HG03460 (cell line): ENCODE results near the gene NUP35.

ENCODE experiments used
- ATAC-seq: cut with Tn5 transposase; IDR thresholded peaks from one replicate; pipeline ENCODE4 v1.9.1; 2021; ENCODE audit not compliant: unreplicated experiment

NUP35 gene, protein sequence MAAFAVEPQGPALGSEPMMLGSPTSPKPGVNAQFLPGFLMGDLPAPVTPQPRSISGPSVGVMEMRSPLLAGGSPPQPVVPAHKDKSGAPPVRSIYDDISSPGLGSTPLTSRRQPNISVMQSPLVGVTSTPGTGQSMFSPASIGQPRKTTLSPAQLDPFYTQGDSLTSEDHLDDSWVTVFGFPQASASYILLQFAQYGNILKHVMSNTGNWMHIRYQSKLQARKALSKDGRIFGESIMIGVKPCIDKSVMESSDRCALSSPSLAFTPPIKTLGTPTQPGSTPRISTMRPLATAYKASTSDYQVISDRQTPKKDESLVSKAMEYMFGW

DNA sequence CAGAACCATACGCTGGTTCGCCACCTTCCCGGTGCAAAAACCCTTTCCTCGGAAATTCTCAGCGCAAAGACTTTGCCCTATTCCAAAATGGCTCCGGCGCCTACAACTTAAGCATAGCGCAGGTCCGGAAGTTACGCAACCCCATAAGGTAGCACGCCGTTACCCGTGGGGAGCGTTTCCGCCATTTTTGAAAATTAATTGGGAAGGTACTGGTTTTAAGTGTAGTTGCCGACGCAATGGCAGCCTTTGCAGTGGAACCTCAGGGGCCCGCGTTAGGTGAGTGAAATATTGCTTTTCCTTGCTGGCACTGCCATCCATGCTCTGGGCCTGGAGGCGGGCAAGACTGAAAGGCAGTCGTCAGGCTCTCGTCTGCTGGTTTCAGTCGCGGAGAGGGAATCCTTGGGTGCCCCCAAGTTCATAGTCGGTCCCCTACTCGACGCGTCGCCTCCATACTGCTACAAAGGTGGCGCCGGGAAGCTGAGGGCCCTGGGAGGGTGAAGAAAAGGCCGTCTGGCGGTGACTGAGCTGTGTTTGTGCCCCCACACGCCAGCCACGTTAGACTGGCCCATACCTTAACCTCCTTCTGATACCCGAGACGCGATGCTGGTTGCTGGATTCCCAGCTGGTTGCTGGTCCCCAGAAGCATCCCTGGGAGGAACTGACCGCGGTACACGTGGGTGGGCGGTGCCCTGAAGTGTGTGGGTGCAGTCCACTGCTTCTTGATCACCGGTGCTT, at the start of gene NUP35:
TSS of gene NUP35 (plus strand) at position 222 of the 735 bp plus-strand sequence. CDS start at position 237, 15 bp downstream.
- ATAC-seq = peak; percentile 92

DNA sequence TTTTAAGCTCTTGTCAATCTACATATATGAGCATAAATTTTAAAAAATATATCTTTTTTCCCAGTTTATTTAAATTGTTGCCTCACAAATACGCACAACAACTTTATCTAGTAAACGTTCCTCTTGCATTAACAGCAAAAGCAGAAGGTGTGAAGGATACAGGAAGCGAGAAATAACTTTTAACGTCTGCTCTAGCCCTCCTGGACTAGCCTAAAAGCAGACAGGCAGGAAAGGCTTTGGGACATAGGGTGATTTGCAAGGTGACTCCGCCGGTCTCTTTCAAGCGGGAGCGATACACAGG, 46.1 kb upstream of the NUP35 start:
- no peak for ATAC-seq

DNA sequence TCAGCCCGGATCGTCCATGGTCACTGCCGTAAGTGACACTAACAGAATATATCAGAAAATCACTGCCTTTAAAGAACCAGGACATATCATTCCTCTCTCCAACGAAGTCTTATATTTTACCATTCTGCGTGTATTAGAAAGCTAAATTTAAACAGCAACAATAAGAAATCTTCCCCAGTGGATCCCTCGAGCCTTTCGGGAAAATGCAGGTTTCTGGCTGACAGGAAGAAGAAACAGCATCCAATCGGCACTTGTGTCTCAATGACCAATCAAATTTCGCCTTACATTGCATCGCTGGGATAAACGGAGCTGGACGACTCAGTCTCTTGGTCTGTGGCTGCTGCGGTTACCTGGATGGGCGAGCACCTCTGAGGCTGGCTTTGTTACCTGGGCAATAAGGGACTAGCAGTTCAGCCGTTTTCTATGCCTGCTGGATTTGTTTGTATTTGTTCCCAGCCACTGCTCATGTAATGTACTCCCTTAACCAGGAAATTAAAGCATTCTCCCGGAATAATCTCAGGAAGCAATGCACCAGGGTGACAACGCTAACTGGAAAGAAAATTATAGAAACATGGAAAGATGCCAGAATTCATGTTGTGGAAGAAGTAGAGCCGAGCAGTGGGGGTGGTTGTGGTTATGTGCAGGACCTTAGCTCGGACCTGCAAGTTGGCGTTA, 45.6 kb upstream of the NUP35 start, which contains the start of gene DUSP19:
TSS of gene DUSP19 (plus strand) at position 284 of the 675 bp plus-strand sequence. CDS start at position 471, 187 bp downstream.
- peak; percentile 94 for ATAC-seq

DNA sequence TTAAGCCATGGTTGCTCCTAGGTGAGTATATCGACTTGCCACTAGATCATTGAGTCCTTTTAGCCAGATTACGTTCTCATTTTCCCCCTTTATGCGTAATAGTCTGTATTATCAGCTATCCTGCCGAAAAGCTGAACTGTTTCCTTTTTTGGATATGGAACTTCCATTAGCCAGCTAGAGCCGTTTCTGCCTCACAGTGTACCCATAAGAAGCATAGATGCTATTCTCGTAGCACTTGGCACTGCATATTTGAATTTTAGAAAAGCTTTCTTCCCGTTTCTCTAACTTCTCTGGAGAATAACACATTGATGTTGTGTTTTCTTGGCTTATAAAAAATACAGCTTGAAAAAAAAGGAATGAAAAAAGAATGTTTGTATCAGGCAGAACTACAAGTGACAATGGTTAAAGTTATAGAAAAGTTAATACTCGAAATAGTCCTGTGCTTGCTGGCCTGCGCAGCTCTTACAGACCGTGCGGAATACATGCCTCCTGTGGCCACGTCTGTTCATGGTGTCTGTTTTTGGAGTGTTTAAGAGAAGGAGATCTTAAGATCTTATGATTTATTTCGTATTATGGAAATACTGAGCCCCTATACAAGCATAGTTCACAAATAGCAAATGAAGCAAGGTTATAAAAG, 45.0 kb upstream of the NUP35 start:
- peak; percentile 23 for ATAC-seq

DNA sequence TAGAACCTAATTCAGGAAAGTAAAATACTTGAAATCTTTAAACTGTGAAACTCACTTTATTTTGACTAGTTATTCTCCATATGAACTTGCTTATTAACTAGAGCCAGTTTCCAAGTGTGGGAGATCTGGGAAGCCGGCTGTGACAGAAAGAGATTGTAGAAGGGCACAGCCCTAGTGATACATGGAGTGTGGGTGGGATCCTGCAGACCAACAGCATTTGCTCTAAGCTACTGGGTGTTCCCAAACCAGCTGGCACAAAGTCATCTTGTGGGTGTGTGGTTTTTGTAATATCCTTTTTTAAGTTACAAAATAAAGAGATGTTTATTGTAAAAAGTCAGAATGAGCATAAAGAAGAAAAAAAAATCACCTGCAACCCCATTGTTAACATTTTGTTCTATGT, 42.3 kb upstream of the NUP35 start:
- ATAC-seq = no peak

DNA sequence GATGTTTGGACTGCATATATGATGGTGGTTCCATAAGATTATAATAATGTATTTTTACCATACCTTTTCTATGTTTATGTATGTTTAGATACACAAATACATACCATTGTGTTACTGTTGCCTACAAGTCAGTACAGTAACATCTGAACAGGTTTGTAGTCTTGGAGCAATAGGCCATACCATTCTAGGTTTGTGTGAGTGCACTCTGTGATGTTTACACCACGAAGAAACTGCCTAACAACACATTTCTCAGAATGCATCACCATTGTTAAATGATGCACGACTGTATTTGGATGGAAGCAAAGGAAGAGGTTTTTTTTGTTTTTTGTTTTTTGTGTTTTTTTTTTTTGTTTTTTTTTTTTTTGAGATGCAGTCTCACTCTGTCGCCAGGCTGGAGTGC, 36.2 kb upstream of the NUP35 start:
- ATAC-seq = no peak

DNA sequence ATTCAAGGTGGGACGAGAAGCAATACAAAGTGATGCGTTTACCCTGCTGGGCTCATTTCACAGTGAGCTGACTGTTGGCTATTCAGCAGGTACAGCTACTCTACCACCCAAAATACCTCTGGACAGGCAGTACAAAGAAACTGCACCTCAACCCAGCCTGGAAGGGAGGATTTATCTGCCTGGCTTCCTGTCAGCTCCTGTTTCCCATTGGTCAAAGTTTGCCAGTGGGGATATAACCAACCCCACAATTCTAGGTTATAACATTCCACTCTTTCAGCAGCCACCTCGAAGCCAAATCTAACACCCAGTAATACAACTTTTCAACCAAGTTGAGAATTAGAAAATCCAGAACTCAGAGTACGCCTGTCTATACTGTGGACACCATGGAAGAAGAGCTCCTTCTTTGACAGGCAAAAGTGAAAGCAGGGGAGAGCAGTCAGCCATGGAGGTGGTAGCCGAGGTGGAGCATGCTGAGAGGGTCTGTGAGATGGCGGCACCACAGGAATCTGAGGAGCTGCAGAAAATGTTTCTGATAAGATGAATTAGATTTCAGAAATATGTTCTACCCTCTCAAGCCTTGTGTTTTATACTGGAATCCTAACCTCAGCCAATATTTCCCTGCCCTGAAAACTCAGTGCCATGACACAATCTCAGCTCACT, 34.9 kb upstream of the NUP35 start:
- peak; percentile 33 for ATAC-seq

DNA sequence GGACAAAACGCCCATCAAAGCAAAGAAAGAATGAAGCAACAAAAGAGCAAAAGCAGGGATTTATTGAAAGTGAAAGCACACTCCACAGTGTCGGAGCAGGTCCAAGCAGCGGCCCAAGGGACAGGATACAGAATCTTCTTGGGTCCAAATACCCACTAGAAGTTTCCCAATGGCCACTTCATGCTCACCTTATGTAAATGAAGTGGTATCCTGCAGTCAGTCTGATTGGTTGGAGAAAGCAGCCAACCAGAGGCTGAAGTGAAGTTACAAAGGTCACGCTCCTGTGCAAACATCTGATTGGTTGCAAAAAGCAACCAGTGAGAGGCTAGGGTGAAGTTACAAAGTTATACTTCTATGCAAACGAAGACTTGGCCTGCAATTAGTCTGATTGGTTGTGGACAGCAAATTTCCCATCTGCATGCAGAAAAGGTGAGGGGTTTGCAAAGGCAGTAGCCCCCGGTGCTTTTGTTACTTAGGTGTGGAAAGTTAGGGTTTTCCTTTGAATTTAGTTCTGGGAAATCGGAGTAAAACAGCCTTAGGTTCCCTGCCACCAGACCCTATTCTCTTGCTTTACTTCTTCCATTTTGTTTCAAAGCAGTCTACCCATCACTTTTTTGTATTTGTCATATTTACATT, 32.8 kb upstream of the NUP35 start:
- no peak for ATAC-seq

DNA sequence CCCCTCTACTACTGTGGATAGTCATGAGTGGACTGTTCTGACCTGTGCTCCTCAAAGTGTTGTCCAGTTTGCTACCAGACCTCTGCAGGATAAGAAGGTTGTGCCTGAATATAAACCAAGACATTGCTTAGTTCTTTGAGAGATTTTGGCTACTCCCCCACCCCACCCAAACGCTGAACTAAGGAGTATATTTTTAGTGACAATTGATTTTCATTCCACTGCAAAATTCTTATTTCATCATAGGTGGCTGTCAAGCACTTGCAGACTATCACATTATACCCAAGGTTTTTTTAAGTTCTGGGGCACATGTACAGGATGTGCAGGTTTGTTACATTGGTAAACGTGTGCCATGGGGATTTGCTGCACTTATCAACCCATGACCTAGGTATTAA, 32.3 kb upstream of the NUP35 start:
- ATAC-seq = no peak

DNA sequence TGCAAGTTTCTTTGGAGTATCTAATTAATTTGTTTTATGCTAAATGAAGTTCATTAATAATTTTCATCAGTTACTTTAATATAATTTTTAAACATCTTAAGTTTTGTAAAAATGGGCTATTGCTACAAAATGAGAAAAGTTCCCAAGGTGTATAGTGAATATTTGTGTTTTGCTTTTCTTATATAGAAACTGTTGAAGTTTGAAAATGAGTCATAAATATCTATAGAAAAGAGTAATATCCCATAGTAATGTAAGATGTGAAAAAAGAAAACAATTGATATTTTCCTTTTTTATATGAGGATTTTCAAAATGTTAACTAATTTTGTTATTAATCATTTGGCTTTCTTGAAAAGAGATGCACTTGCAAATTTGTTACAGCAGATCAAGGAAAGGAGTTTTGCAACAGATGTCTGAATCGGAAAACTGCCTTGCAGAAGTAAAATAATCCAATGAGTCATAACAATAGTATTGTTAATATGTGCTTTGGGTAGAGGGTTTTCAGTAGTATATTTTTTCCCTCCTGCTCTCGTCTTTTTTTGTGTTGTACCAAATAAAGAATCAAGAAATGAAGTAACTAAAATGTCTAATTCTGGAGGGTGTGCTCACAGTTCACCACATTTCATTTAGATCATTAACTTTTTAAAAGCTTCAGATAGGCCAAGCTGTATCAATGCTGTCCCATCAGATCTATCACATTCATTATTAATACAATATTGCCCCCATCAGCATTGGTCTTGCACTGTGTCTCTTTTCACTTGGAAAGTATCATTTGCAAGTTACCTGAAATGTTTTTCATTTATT, 30.2 kb upstream of the NUP35 start:
- peak; percentile 75 for ATAC-seq

DNA sequence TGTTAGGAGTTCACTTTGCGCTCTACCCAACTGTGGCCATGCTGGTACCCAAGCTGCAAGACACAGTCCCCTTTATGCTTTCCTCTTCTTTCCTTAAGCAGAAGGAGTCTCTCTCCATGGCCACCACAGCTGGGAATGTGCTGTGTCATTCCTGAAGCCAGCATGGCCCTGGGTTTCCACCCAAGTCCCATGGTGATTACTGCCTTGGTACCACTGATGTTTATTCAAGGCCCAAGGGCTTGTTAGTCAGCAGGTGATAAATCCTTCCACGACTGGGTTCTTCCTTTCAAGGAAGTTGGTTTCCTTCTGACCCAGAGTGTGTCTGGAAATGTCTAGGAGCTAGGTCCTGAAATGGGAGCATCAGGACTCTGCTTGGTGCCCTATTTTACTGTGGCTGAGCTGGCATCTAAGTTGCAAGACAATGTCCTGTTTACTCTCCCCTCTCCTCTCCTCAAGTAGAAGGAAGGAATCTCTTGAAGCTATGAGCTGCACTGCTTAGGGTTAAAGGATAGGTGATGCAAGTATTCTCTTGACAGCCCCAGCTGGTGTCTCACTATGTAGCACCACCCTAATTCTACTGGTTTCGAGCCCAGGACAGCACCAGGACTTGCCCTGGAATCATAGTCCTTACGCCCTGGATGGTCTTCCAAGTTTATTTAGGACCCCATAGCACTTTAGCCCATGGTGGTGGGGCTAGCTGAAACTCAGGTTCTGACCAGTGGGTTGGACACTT, 18.7 kb upstream of the NUP35 start:
- ATAC-seq = no peak

DNA sequence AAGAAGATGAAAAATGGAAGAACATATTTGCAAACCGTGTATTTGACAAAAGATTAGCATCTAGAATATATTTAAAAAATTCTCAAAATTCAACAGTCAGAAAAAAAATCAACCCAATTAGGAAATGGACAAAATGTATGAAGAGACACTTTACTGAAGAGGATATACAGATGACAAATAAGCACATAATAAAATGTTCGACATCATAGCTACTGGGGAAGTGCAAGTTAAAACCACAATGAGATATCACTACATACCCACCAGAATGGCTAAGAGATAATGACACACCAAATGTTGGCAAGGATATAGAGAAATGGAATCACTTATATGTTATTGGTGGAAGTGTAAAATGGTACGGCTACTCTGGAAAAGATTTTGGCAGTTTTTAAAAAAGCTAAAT, 11.7 kb upstream of the NUP35 start:
- ATAC-seq = no peak

DNA sequence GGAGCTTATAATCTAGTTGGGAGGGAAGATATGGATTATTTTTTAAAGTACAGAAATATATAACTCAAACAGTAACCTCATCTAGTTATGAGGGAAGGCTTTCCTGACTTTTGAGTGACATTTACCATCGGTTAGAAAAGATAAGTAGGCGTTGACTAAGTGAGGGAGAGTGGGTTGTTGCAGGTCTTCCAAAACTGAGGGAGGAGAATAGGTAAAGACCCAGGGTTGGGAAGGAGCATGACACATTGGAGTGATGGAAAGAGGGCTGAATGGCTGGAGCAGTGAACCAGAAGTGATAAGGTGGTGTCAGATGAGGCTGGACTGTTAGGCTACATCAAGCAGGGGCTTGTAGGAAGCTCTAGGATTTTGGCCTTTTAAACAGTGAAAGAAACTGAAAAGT, 10.6 kb upstream of the NUP35 start:
- ATAC-seq = no peak

DNA sequence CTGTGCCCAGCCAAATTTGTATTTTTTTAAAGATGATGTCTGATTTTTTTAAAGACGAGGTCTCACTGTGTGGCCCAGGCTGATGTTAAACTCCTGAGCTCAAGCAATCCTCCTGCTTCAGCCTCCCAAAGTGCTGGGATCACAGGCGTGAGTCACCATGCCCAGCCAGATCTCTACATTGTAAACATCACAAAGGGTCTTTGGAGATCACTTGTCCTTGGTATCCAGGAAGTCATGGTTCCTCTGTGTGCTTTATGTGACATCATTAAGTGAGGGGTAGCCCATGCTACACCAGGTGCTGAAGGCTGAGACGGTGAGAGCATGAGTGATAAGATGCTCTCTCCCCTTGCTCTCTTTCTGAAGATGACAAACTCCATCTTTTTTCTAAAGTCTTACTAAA, 7.0 kb upstream of the NUP35 start:
- ATAC-seq = no peak

DNA sequence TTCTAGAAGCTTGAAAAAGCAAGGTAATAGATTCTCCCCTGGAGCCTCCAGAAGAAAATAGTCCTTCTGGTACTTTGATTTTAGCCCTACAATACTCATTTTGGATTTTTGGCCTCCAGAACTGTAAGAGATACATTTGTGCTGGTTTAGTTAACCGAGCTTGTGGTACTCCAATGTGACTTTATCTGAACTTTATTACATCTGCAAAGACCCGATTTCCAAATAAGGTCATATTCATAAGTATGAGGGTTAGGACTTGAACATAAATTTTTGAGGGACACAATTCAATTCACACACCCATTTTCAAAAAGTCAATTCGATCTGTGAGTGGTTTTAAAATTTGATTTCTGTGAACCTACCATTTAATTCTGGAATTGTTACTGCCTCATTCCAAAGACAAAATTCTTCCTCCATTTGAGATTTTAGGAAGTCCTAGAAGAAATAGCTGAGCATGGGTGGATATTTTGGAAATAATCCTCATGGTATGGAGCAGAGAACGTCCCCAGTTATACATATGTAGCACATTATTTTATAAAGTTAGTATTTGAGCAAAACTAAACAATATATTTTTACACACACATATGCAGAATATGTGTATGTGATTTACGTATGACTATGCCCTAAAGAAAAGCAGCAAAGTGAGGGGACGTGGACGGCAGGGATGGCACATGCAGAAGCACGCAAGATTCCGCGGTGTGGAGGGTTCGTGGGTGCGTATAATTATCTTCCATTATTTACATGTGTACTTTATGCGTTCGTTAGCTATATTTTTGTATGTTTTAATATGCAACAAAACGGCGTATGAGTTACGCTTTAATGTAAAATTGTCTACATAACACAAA, 905 bp upstream of the NUP35 start:
- no peak for ATAC-seq

DNA sequence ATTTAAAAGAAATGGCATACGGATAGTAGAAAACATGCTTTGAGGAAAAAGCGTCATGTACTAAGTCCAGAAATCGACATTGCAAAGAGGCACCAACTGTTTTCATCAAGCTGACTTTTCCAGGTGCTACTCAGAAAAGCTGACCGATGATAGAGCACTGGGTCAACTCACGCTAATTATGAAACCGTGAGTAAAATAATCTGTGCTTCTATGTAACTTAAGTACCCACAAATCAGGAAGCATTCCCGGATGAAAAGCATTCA, 353 bp upstream of the NUP35 start:
- peak; percentile 27 for ATAC-seq

DNA sequence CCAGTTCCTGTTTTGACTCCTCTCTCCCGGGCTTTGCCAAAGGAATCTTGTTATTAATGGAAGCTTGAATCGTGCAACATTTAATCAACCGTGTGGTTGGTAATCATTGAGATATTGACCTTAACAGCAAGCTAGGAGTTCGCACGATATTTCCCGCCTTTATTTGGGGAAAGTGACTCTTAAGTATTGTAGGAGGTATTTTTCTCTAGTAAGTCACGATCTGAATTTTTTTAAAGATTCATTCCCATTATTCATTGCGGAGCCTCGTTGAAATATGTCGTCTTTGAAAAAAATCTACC, 663 bp downstream of the NUP35 start:
- ATAC-seq = no peak

DNA sequence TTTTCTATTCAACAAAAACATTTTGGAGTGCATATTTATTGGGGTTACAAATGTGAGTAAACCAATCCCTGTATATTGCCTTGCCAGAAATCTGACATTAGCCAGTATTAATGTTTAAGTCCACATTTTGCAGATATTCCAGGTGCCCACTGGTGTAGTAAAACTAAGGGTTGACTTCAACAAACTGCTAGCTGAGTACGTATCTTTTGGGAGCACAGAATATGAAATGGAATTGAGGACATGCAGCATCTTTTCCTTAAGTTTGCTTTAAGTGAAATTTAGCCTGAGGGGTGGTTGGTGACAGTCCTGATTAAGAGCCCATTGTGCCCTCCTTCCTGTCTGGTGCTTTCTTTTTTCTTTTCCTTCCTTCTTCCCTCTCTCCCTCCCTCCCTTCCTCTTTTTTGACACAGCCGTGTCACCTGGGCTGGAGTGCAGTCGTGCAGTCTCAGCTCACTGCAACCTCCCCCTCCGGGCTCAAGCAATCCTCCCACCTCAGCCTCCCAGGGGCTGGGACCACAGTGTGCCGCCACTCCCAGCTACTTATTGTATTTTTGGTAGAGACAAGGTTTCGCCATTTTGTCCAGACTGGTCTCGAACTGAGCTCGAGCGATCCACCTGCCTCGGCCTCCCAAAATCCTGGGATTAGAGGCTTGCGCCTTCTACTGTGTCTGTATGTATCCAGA, 1.6 kb downstream of the NUP35 start:
- ATAC-seq = no peak
